Measurements from ENCODE around the gene MS4A18.

DNA sequence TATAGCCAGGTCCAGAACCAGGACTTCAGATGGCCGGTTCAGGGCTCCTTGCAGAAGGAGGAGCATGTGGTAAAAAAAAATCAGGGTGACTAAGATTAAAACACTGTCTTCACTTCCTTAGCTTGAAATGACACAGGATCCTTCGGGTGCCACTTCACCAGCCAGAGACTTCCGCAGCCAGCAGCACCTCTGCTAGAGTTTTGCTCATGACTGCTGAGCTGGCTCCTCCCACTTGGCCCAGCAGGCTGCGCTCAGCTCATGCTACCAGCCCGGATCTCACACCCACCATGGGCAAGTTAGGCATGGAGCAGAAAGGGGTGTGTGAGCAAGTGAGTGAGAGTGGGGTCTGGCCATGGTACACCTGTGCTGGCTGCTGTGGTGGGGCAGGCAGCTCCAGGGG, 6.6 kb upstream of the MS4A18 start:
- TF ChIP-seq NRF1 (conservative IDR thresholded peaks at IDR 0.05; ENCODE audit: low read depth, low read length) = no peak
- no peak for TF ChIP-seq POLR2A (IDR thresholded peaks at IDR 0.05; ENCODE audit: low read depth, low read length)
- TF ChIP-seq, protein P1, sequence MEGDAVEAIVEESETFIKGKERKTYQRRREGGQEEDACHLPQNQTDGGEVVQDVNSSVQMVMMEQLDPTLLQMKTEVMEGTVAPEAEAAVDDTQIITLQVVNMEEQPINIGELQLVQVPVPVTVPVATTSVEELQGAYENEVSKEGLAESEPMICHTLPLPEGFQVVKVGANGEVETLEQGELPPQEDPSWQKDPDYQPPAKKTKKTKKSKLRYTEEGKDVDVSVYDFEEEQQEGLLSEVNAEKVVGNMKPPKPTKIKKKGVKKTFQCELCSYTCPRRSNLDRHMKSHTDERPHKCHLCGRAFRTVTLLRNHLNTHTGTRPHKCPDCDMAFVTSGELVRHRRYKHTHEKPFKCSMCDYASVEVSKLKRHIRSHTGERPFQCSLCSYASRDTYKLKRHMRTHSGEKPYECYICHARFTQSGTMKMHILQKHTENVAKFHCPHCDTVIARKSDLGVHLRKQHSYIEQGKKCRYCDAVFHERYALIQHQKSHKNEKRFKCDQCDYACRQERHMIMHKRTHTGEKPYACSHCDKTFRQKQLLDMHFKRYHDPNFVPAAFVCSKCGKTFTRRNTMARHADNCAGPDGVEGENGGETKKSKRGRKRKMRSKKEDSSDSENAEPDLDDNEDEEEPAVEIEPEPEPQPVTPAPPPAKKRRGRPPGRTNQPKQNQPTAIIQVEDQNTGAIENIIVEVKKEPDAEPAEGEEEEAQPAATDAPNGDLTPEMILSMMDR (IDR thresholded peaks at IDR 0.05 in 2 of 3, conservative IDR thresholded peaks at IDR 0.05 in 1 of 3; ENCODE audit: control insufficient read depth in 2 of 3, extremely low read depth in 1 of 3, insufficient read depth in 1 of 3, low read depth in 3 of 3, low read length in 3 of 3) = no peak
- no peak for TF ChIP-seq RFX5 (IDR thresholded peaks at IDR 0.05; ENCODE audit: low read depth, low read length)
- no peak for TF ChIP-seq CEBPB (IDR thresholded peaks at IDR 0.05; ENCODE audit: borderline replicate concordance in 1 of 2, low read depth in 2 of 2, low read length in 2 of 2)
- TF ChIP-seq, protein P2, sequence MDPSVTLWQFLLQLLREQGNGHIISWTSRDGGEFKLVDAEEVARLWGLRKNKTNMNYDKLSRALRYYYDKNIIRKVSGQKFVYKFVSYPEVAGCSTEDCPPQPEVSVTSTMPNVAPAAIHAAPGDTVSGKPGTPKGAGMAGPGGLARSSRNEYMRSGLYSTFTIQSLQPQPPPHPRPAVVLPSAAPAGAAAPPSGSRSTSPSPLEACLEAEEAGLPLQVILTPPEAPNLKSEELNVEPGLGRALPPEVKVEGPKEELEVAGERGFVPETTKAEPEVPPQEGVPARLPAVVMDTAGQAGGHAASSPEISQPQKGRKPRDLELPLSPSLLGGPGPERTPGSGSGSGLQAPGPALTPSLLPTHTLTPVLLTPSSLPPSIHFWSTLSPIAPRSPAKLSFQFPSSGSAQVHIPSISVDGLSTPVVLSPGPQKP (IDR thresholded peaks at IDR 0.05; ENCODE audit: low read depth, low read length) = no peak
- TF ChIP-seq, protein P3, sequence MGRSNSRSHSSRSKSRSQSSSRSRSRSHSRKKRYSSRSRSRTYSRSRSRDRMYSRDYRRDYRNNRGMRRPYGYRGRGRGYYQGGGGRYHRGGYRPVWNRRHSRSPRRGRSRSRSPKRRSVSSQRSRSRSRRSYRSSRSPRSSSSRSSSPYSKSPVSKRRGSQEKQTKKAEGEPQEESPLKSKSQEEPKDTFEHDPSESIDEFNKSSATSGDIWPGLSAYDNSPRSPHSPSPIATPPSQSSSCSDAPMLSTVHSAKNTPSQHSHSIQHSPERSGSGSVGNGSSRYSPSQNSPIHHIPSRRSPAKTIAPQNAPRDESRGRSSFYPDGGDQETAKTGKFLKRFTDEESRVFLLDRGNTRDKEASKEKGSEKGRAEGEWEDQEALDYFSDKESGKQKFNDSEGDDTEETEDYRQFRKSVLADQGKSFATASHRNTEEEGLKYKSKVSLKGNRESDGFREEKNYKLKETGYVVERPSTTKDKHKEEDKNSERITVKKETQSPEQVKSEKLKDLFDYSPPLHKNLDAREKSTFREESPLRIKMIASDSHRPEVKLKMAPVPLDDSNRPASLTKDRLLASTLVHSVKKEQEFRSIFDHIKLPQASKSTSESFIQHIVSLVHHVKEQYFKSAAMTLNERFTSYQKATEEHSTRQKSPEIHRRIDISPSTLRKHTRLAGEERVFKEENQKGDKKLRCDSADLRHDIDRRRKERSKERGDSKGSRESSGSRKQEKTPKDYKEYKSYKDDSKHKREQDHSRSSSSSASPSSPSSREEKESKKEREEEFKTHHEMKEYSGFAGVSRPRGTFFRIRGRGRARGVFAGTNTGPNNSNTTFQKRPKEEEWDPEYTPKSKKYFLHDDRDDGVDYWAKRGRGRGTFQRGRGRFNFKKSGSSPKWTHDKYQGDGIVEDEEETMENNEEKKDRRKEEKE (IDR thresholded peaks at IDR 0.05) = no peak
- no peak for TF ChIP-seq EGR1 (IDR thresholded peaks at IDR 0.05; ENCODE audit: borderline replicate concordance in 1 of 2, low read depth in 2 of 2, low read length in 2 of 2)
- no peak for TF ChIP-seq ZNF24 (IDR thresholded peaks at IDR 0.05)
- TF ChIP-seq EP300 (IDR thresholded peaks at IDR 0.05; ENCODE audit: borderline replicate concordance in 1 of 2, control insufficient read depth in 1 of 2, low read depth in 2 of 2, low read length in 2 of 2) = no peak
